ENCODE results near the gene STAC3. TPM values are rescaled to one million over a fixed set of nuclear protein-coding genes. Genes with fewer than 3 reads are reported as not detected.

The STAC3 gene
- total and polyA plus RNA-seq, 9 of the 15 experiments (the other 6 are each of a cell fraction or from before 2014, with no cell fraction given): 0.45 to 6.4 (median 3.3) TPM

DNA sequence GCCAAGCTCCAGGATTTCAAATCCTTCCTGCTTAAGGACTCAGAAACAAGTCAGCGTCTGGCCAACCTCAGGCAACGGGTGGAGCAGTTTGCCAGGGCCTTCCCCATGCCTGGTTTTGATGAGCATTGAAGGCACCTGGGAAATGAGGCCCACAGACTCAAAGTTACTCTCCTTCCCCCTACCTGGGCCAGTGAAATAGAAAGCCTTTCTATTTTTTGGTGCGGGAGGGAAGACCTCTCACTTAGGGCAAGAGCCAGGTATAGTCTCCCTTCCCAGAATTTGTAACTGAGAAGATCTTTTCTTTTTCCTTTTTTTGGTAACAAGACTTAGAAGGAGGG lies 16.8 kb downstream of the STAC3 start (continued):
- TF ChIP-seq PTTG1 (tag; IDR thresholded peaks at IDR 0.05; ENCODE audit: low read depth): no peak
- no peak for TF ChIP-seq MECOM (CRISPR knock-in tag; IDR thresholded peaks at IDR 0.05)
- no peak for TF ChIP-seq ZNF311 (CRISPR knock-in tag; IDR thresholded peaks at IDR 0.05)

DNA sequence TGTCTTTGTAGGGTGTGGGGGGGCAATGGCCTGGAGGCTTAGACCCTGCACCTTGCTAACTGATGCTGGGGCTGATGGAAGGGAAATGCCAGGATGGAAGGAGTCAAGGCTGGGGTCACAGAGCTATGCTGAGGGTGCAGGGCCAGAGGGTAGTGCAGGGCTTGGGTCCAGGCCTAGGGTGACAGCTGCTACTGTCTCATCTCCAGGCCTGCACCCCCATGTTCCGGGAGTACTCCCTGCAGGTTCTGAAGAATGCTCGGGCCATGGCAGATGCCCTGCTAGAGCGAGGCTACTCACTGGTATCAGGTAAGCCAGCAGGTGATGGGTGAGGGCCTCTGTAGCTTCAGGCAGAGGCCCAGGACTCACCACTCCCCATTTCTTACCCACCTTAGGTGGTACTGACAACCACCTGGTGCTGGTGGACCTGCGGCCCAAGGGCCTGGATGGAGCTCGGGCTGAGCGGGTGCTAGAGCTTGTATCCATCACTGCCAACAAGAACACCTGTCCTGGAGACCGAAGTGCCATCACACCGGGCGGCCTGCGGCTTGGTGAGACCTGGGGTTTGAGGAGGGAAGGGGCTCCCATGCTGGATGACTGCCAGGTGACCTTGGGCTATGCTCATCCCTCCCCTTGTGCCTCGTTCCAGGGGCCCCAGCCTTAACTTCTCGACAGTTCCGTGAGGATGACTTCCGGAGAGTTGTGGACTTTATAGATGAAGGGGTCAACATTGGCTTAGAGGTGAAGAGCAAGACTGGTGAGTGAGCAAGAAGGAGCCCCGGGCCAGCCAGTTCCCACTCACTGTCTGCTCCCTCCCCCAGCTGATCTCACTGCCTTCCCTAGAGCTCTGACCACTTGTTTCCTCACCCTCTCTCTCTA lies 17.4 kb downstream of the STAC3 start:
- Histone ChIP-seq H3K79me2 (ENCODE audit: control insufficient read depth, insufficient read depth, low read length) (peaks cover 28% of the 10 kb centered on the region), H3K36me3 (ENCODE audit: control insufficient read depth, insufficient read depth, low read length) (peaks cover 53% of the 10 kb centered on the region; the same call in 2 of the 3 replicates), H2AFZ (ENCODE audit: low read depth, low read length) (no peak overlapping the region), H3K4me3 (no peak overlapping the region), H3K4me1 (replicated peaks in 1 of 2; ENCODE audit: control insufficient read depth in 2 of 2, insufficient read depth in 2 of 2, low read length in 2 of 2) (peaks cover 40 to 71% of the 10 kb centered on the region in 2 experiments), H3K4me2 (ENCODE audit: insufficient read depth, low read length) (no peak overlapping the region), H4K20me1 (replicated peaks; ENCODE audit: control insufficient read depth, insufficient read depth, low read length) (peaks cover 17% of the 10 kb centered on the region), H3K9me3 (replicated peaks; ENCODE audit: control insufficient read depth, insufficient read depth, low read depth, low read length) (no peaks in the 10 kb centered on the region), H3K9ac (ENCODE audit: insufficient read depth in 1 of 2, low read depth in 2 of 2, low read length in 2 of 2) (peak overlapping the region in 1 of 2 experiments; percentile 19; a peak in 1 of 4 replicates), H3K9me1 (ENCODE audit: control insufficient read depth, insufficient read depth, low read length) (peaks cover 9% of the 10 kb centered on the region), H3K27me3 (ENCODE audit: control insufficient read depth in 2 of 2, insufficient read depth in 2 of 2, low read length in 2 of 2) (no peaks in the 10 kb centered on the region), H3K27ac (ENCODE audit: extremely low read depth, low read depth, low read length) (peak overlapping the region; percentile 42; the same call in 1 of the 3 replicates)
- CTCF ChIA-PET (ENCODE audit: low intra/inter-chr PET ratio): no interaction called here
- FAIRE-seq (no peak), DNase-seq (ENCODE audit: extremely low read depth in 1 of 4, low spot score in 3 of 4) (no peak), ATAC-seq (no peak)
- in situ Hi-C loops (cut with MboI): no loop called here
- WGBS (ENCODE audit: insufficient coverage, low coverage, missing lambda C conversion rate): 83% methylated on average over 15 of the region's 15 CpGs
- POLR2A ChIA-PET: interaction anchor here (0.6 to 1.2 kb wide), 6 partner anchors 8 to 858 kb away, joined by 3 to 5 read pairs (median 3); no protein-coding TSS in a partner anchor
- no TSS peak for BruUV-seq (replicated peaks)
- intact Hi-C loops (cut with micrococcal nuclease): no loop called here
- TF ChIP-seq NFIC (IDR thresholded peaks at IDR 0.05) (peak; percentile 29; the same call in 1 of the 2 replicates), HNRNPUL1 (IDR thresholded peaks at IDR 0.05; ENCODE audit: low read length) (no peak), RBFOX2 (IDR thresholded peaks at IDR 0.05; ENCODE audit: low read depth, low read length) (peak; percentile 63), ILF3 (IDR thresholded peaks at IDR 0.05; ENCODE audit: borderline replicate concordance) (no peak), HEY1 (CRISPR knock-in tag; IDR thresholded peaks at IDR 0.05; ENCODE audit: borderline replicate concordance) (no peak), POLR2G (IDR thresholded peaks at IDR 0.05; ENCODE audit: low read depth, low read length) (peak; percentile 53), ZNF766 (CRISPR knock-in tag; conservative IDR thresholded peaks at IDR 0.05) (no peak)
- TF ChIP-seq, protein P1, sequence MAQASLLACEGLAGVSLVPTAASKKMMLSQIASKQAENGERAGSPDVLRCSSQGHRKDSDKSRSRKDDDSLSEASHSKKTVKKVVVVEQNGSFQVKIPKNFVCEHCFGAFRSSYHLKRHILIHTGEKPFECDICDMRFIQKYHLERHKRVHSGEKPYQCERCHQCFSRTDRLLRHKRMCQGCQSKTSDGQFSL (CRISPR knock-in tag; IDR thresholded peaks at IDR 0.05): peak; percentile 50; the same call in 1 of the 2 replicates
- TF ChIP-seq, protein P1 (tag; IDR thresholded peaks at IDR 0.05): no peak
